Esophagus muscularis mucosa (tissue), 4 donors: Measurements from ENCODE around the gene GRIFIN. TPM values are rescaled to one million over a fixed set of nuclear protein-coding genes. Genes with fewer than 3 reads are reported as not detected.

Source experiments
- DNase-seq: peaks from one replicate; pipeline ENCODE4 v3.0.0-alpha.2; 2017; ENCODE audit errors: extremely low spot score
- H3K27ac ChIP-seq, 4 donors: fragments of 200-600 bp; sonication (generic); replicated peaks in 1 of 4; 1 replicate in 3 of 4; 2 replicates in 1 of 4; pipeline ENCODE4 v1.5.1; 2016 to 2019; ENCODE audit warnings: mild to moderate bottlenecking in 1 of 4
- H3K27me3 ChIP-seq, 4 donors: fragments of 200-600 bp; sonication (generic); one replicate each; pipeline versions ENCODE4 v1.5.1 to v1.6.0; 2016 to 2019
- H3K36me3 ChIP-seq, 4 donors: fragments of 200-600 bp; sonication (generic); one replicate each; pipeline ENCODE4 v1.5.1; 2016 to 2019
- H3K4me1 ChIP-seq, 4 donors: fragments of 200-600 bp; sonication (generic); one replicate each; pipeline ENCODE4 v1.5.1; 2016 to 2019
- H3K4me3 ChIP-seq, 4 donors: fragments of 200-600 bp; sonication (generic); 1 replicate in 2 of 4; 2 replicates in 2 of 4; pipeline ENCODE4 v1.5.1; 2016 to 2019; ENCODE audit warnings: mild to moderate bottlenecking in 4 of 4, moderate library complexity in 1 of 4
- H3K9me3 ChIP-seq, 4 donors: fragments of 200-600 bp; sonication (generic); 1 replicate in 3 of 4; 2 replicates in 1 of 4; pipeline ENCODE4 v1.5.1; 2016 to 2019
- CTCF ChIP-seq, 3 experiments: fragments of 200-600 bp in 2 of 3; fragments of 450-650 bp in 1 of 3; sonication (generic) in 2 of 3; IDR thresholded peaks; one replicate each; pipeline ENCODE4 v1.5.1; 2017 to 2019; ENCODE audit warnings: antibody characterized with exemption in 3 of 3, mild to moderate bottlenecking in 2 of 3, moderate library complexity in 1 of 3
- EP300 ChIP-seq: sonication (generic); formaldehyde crosslinking; IDR thresholded peaks from one replicate; pipeline ENCODE4 v1.6.1; 2017; ENCODE audit warnings: antibody characterized with exemption
- POLR2A ChIP-seq: fragments of 450-650 bp; IDR thresholded peaks from one replicate; pipeline ENCODE4 v1.6.1; 2017; ENCODE audit warnings: antibody characterized with exemption, moderate library complexity, mild to moderate bottlenecking, low read depth
- POLR2AphosphoS5 ChIP-seq, 2 donors: sonication (generic); formaldehyde crosslinking; IDR thresholded peaks; one replicate each; pipeline ENCODE4 v1.6.1; 2017; ENCODE audit warnings: antibody characterized with exemption in 2 of 2
- WGBS: methylation state at CpG from one replicate; pipeline ENCODE4 v1.1.5; 2018; 5-methylcytosine and 5-hydroxymethylcytosine counted together
- intact Hi-C: fragments of 100-400 bp; cut with DNase I; formaldehyde crosslinking; loops from one replicate; pipeline ENCODE4 v1.15.1; 2023
- total RNA-seq, 4 donors: library from RNA; depleted of rRNA; stranded (reverse); fragments of >200 nt; gene quantifications; one replicate each; pipeline versions ENCODE4 v1.1.0 to v1.2.1, GENCODE V29; 2016

GRIFIN gene
- total RNA-seq, 4 donors from 2014 or later = not detected

GRCh38 chr7:2441430-2442058 lies 34.7 kb downstream of the GRIFIN start:
- Histone ChIP-seq H3K4me1 (peaks cover 6 to 15% (median 11%) of the 10 kb centered on the region in 4 donors), H3K36me3 (peaks cover 0 to 33% (median 8%) of the 10 kb centered on the region in 4 donors), H3K9me3 (no peaks in the 10 kb centered on the region), H3K27ac (no peak overlapping the region), H3K4me3 (no peak overlapping the region), H3K27me3 (no peaks in the 10 kb centered on the region)
- DNase-seq = no peak
- WGBS = 90% methylated on average over 5 of the region's 5 CpGs
- no peak for TF ChIP-seq POLR2AphosphoS5 (IDR thresholded peaks at IDR 0.05)
- TF ChIP-seq CTCF (IDR thresholded peaks at IDR 0.05) = no peak
- no peak for TF ChIP-seq POLR2A
- no peak for TF ChIP-seq EP300
- intact Hi-C loops = loop anchor here (10.0 kb wide), 1 partner anchor 123 kb away; no protein-coding TSS in a partner anchor

GRCh38 chr7:2440608-2441245 lies 35.5 kb downstream of the GRIFIN start:
- H3K36me3 ChIP-seq = peaks cover 0 to 34% (median 13%) of the 10 kb centered on the region in 4 donors
- no peak overlapping the region for H3K4me3 ChIP-seq
- DNase-seq = no peak
- 76% methylated on average over 21 of the region's 21 CpGs for WGBS
- intact Hi-C loops = loop anchor here (10.0 kb wide), 1 partner anchor 124 kb away; no protein-coding TSS in a partner anchor
- no peaks in the 10 kb centered on the region for H3K27me3 ChIP-seq
- no peaks in the 10 kb centered on the region for H3K9me3 ChIP-seq
- H3K27ac ChIP-seq = no peak overlapping the region
- TF ChIP-seq POLR2A = no peak
- no peak for TF ChIP-seq POLR2AphosphoS5 (IDR thresholded peaks at IDR 0.05)
- no peak for TF ChIP-seq EP300
- no peak for TF ChIP-seq CTCF (IDR thresholded peaks at IDR 0.05)
- H3K4me1 ChIP-seq = peaks cover 6 to 15% (median 11%) of the 10 kb centered on the region in 4 donors

DNA sequence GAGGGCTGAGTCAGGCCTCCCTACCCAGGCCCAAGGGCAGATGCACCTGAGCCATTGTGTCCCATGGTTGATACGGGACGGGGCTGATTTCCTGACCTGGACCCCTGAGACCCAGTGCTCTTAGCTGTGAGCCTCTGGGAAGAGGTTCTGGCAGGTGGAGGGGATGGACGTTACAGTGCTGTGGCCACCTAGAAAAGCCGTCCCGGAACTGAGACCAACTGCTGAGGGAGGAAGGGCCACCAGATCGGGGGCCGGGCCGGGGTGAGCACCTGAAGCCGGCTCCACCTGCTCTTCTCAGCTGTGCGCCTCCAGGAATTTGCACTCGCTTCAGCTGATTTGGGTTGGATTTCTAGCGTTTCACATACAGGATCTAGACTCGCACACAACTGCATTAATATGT lies 37.4 kb downstream of the GRIFIN start:
- Histone ChIP-seq H3K27me3 (no peaks in the 10 kb centered on the region), H3K4me3 (no peak overlapping the region), H3K4me1 (peaks cover 0 to 15% (median 5%) of the 10 kb centered on the region in 4 donors), H3K27ac (peak overlapping the region in 1 of 4 donors; percentile 43), H3K36me3 (peaks cover 4 to 52% (median 29%) of the 10 kb centered on the region in 4 donors), H3K9me3 (no peaks in the 10 kb centered on the region)
- no peak for DNase-seq
- no peak for TF ChIP-seq EP300
- TF ChIP-seq CTCF (IDR thresholded peaks at IDR 0.05) = no peak
- TF ChIP-seq POLR2AphosphoS5 (IDR thresholded peaks at IDR 0.05) = no peak
- TF ChIP-seq POLR2A = no peak
- WGBS = 88% methylated on average over 12 of the region's 13 CpGs
- intact Hi-C loops = no loop called here

DNA sequence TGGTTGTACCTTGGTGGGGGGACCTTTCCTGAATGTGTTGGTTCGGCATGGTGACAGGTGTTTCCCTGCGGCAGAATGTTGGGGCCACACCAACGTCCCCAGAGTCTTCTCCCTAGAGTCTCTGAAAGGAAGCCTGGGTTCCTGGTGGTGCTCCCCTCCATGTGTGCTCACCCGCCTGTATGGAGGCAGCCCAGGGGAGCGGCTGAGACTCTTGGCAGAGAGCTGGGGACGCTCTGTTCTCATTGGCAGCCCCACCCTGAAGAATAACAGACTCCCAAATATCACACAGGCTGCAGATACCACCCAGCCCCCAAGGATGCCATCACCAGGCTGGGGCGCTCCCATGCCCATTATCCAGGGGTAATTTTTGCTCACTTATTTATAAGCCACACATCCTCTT lies 38.0 kb downstream of the GRIFIN start:
- intact Hi-C loops = no loop called here
- DNase-seq = no peak
- peaks cover 10 to 58% (median 35%) of the 10 kb centered on the region in 4 donors for H3K36me3 ChIP-seq
- peak in 1 of 2 donors; percentile 17 for TF ChIP-seq POLR2AphosphoS5 (IDR thresholded peaks at IDR 0.05)
- no peak for TF ChIP-seq EP300
- TF ChIP-seq CTCF (IDR thresholded peaks at IDR 0.05) = no peak
- H3K9me3 ChIP-seq = no peaks in the 10 kb centered on the region
- no peak overlapping the region for H3K27ac ChIP-seq
- no peaks in the 10 kb centered on the region for H3K27me3 ChIP-seq
- H3K4me3 ChIP-seq = no peak overlapping the region
- 95% methylated on average over 6 of the region's 7 CpGs for WGBS
- peaks cover 0 to 15% (median 5%) of the 10 kb centered on the region in 4 donors for H3K4me1 ChIP-seq
